ENCODE data around the gene KHDRBS1.

The KHDRBS1 gene

DNA sequence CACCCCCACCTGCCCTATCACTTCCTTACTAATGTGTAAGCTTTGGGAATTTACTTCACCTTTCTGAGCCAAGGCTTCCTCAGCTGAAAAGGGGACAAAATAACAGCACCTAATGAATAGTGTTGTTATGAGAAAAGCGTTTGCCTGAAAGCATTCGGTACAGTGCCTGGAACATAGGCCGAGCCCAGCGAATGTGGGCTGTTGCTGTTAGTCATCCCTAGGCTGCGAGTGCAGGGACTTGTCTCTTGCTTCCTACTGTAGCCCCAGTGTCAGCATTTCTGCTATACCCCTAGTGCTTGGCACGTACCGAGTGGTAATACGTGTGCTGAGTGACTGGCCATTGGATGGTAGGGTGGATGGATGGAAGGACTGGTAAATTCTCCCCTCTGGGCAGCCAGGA lies 77.5 kb downstream of the KHDRBS1 start:
- Histone ChIP-seq H3K4me3 (ENCODE audit: low read depth, low read length) (no peak overlapping the region), H3K36me3 (ENCODE audit: control insufficient read depth, insufficient read depth, low read length) (peaks cover 49% of the 10 kb centered on the region), H3K27me3 (ENCODE audit: control insufficient read depth, insufficient read depth, low read length) (no peaks in the 10 kb centered on the region), H3K4me1 (ENCODE audit: control insufficient read depth, insufficient read depth, low read length) (no peaks in the 10 kb centered on the region), H3K27ac (ENCODE audit: low read depth, low read length) (no peak overlapping the region), H3K9ac (ENCODE audit: low read length) (no peak overlapping the region), H3K9me3 (ENCODE audit: control insufficient read depth, insufficient read depth, low read depth, low read length) (no peaks in the 10 kb centered on the region)

DNA sequence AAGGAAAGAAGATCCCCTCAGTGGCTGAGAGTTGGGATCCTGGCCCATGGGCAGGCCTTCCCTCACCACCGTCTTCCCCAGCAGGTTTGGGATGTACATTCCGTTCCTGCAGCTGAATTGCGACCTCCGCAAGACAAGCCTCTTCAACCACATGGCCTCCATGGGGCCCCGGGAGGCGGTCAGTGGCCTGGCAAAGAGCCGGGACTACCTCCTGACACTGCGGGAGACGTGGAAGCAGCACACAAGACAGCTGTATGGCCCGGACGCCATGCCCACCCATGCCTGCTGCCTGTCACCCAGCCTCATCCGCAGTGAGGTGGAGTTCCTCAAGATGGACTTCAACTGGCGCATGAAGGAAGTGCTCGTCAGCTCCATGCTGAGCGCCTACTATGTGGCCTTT lies 77.9 kb downstream of the KHDRBS1 start:
- Histone ChIP-seq H3K4me3 (ENCODE audit: low read depth, low read length) (no peak overlapping the region), H3K9me3 (ENCODE audit: control insufficient read depth, insufficient read depth, low read depth, low read length) (no peaks in the 10 kb centered on the region), H3K4me1 (ENCODE audit: control insufficient read depth, insufficient read depth, low read length) (no peaks in the 10 kb centered on the region), H3K9ac (ENCODE audit: low read length) (no peak overlapping the region), H3K36me3 (ENCODE audit: control insufficient read depth, insufficient read depth, low read length) (peaks cover 50% of the 10 kb centered on the region), H3K27me3 (ENCODE audit: control insufficient read depth, insufficient read depth, low read length) (no peaks in the 10 kb centered on the region), H3K27ac (ENCODE audit: low read depth, low read length) (no peak overlapping the region)
